Stimulated activated CD4-positive, alpha-beta T cell treated with anti-CD3 and anti-CD28 coated beads, Interleukin-4, amount 100 ng/mL, for 48 hours (primary cell): ENCODE results near the gene CA11.
"Not testable (repeated sequence)": the region's sequence is repeated elsewhere in the genome, so short reads cannot be mapped to it uniquely, and the experiment has no call there.

Experiments used
- DNase-seq, 2 donors: peaks; one replicate each; pipeline ENCODE4 v3.0.0-alpha.2; 2020; ENCODE audit warnings: low read depth in 2 of 2

Gene CA11

GRCh38 chr19:48642862-48643261, 3.1 kb downstream of the CA11 start:
- no peak for DNase-seq

- DNase-seq: no peak
Measured at GRCh38 chr19:48641850-48642249, 4.1 kb downstream of the CA11 start.

GRCh38 chr19:48639483-48640375, 6.3 kb downstream of the CA11 start:
- DNase-seq: no peak

- no peak for DNase-seq
Measured at GRCh38 chr19:48638831-48639381, 7.1 kb downstream of the CA11 start.

- DNase-seq: peak in 1 of 2 donors; percentile 62
Measured at GRCh38 chr19:48637948-48638830, 7.8 kb downstream of the CA11 start.

- peak; percentile 97 to 98 for DNase-seq
Measured at GRCh38 chr19:48637449-48637947, 8.5 kb downstream of the CA11 start.

GRCh38 chr19:48636859-48637448, 9.0 kb downstream of the CA11 start, which contains the start of gene DBP:
Gene DBP (minus strand): TSS chr19:48637379. CDS start chr19:48636994, 385 bp downstream.
- no peak for DNase-seq

- no peak for DNase-seq
Measured at GRCh38 chr19:48635966-48636858, 9.8 kb downstream of the CA11 start.

- DNase-seq: peak; percentile 57 to 74
Measured at GRCh38 chr19:48635263-48635965, 10.6 kb downstream of the CA11 start.

GRCh38 chr19:48634424-48635262, 11.3 kb downstream of the CA11 start:
- DNase-seq: peak; percentile 93 to 95

GRCh38 chr19:48634036-48634342, 12.0 kb downstream of the CA11 start:
- no peak for DNase-seq

- no peak for DNase-seq
Measured at GRCh38 chr19:48633148-48634035, 12.6 kb downstream of the CA11 start.

GRCh38 chr19:48632692-48633147, 13.3 kb downstream of the CA11 start:
- no peak for DNase-seq

- not testable (repeated sequence) for DNase-seq
Measured at GRCh38 chr19:48632286-48632685, 13.7 kb downstream of the CA11 start.

GRCh38 chr19:48631225-48631624, 14.8 kb downstream of the CA11 start:
- DNase-seq: no peak

GRCh38 chr19:48630296-48631063, 15.5 kb downstream of the CA11 start:
- no peak for DNase-seq

- DNase-seq: no peak
Measured at GRCh38 chr19:48629599-48630295, 16.2 kb downstream of the CA11 start.
